Measurements from ENCODE around the gene LTB4R.

Gene LTB4R

DNA sequence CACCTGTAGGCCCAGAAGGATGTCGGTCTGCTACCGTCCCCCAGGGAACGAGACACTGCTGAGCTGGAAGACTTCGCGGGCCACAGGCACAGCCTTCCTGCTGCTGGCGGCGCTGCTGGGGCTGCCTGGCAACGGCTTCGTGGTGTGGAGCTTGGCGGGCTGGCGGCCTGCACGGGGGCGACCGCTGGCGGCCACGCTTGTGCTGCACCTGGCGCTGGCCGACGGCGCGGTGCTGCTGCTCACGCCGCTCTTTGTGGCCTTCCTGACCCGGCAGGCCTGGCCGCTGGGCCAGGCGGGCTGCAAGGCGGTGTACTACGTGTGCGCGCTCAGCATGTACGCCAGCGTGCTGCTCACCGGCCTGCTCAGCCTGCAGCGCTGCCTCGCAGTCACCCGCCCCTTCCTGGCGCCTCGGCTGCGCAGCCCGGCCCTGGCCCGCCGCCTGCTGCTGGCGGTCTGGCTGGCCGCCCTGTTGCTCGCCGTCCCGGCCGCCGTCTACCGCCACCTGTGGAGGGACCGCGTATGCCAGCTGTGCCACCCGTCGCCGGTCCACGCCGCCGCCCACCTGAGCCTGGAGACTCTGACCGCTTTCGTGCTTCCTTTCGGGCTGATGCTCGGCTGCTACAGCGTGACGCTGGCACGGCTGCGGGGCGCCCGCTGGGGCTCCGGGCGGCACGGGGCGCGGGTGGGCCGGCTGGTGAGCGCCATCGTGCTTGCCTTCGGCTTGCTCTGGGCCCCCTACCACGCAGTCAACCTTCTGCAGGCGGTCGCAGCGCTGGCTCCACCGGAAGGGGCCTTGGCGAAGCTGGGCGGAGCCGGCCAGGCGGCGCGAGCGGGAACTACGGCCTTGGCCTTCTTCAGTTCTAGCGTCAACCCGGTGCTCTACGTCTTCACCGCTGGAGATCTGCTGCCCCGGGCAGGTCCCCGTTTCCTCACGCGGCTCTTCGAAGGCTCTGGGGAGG is at the start of gene LTB4R:
Gene LTB4R, plus strand, starts transcription at position 857 of the 959 bp plus-strand sequence. CDS start 4,150 bp downstream, outside the sequence.
- in situ Hi-C loops (cut with MboI; ENCODE audit: low sequenced_read_pairs), result no loop called here

- in situ Hi-C loops (cut with MboI; ENCODE audit: low sequenced_read_pairs), result no loop called here
Observed at GRCh38 chr14:24261969-24262327, 49.4 kb upstream of the LTB4R start.

- in situ Hi-C loops (cut with MboI; ENCODE audit: low sequenced_read_pairs), result no loop called here
Observed at GRCh38 chr14:24262821-24263733, 48.2 kb upstream of the LTB4R start, which contains the start of gene TGM1. TSS of gene TGM1 (minus strand) at chr14:24263177. CDS start at chr14:24262352, 825 bp downstream.

DNA sequence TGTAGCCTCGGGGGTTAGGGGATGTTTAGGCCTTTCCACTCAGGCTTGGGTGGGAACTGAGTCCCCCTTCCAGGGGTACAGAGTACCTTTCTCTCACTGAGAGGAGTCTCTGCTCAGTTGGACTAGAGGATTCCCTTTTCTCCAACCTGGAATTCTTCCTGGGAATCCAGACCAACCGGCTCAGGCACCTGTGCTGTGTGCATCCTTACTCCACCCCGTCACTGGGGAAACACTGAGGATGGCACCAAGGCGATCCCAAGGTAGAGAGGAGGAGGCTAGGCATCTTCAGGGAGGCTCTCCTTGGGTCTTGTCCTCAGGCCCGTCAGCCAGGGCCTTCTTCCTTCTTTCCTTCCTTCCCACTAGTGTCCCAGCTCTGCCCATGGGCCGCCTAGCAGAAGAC is 47.5 kb upstream of the LTB4R start:
- in situ Hi-C loops (cut with MboI; ENCODE audit: low sequenced_read_pairs), result no loop called here

- in situ Hi-C loops (cut with MboI; ENCODE audit: low sequenced_read_pairs), result no loop called here
Observed at GRCh38 chr14:24264298-24264697, 47.0 kb upstream of the LTB4R start.

DNA sequence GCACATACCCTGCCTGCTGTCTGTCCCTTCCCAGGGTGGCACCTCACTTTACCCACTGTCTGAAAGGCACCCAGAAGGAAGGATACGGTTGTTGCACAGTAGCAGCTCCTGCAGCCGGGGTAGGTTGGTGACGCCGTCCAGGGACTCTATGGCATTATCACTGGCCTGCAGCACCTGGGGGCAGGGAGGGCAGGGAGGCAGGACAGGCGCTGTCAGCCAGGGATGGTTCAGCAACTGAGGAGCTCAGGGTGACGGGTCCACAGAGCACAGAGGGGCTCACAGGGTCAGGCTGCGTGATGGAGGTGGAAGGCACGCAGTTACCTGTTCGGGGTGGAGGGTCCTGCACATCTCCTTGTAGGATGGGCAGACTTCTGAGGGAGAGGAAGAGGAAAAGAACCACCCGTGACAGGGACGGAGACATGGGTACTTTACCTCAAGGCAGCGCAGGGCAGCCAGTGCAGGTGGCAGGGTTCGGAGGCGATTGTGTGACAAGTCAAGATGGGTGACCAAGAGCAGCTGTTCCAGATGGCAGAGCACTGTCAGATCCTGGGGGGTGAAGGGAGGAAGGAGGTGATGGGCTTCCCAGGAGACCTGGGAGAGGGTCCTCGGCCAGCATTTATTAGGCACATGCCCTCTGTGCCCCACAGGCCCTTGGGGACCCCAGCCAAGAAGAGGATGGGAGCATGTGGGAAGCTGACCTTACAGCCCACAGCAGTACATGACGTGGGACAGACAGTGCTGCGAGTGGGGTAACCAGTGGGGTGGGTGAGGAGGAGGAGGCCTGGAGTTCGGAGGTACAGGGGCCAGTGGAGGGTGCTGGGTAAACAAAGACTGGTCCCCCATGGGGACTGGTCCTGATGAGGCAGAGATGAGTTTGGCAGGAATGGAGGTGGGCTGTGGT is 44.7 kb upstream of the LTB4R start:
- in situ Hi-C loops (cut with MboI; ENCODE audit: low sequenced_read_pairs), result no loop called here

DNA sequence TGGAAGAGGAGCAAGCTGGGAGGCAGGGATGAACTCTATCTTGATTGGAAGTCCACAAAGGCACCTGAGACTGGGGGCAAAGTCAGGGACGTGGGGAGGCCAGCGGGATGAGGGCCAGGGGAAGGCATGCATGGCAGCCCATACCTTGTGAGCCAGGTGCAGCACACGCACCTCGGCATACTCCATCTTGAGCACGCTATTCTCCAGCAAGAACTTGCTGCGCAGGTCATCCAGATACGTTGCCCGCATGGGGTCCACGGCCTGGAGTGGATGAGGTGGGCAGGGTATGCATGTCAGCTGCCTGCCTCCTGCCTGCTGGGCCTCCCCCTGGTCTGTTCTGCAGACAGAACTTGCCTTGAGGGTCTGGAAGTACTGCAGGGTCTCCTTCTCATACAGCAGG is 43.8 kb upstream of the LTB4R start:
- in situ Hi-C loops (cut with MboI; ENCODE audit: low sequenced_read_pairs), result no loop called here

GRCh38 chr14:24268225-24268624 is 43.1 kb upstream of the LTB4R start:
- in situ Hi-C loops (cut with MboI; ENCODE audit: low sequenced_read_pairs), result no loop called here

- in situ Hi-C loops (cut with MboI; ENCODE audit: low sequenced_read_pairs), result no loop called here
Observed at GRCh38 chr14:24269368-24269767, 41.9 kb upstream of the LTB4R start.

DNA sequence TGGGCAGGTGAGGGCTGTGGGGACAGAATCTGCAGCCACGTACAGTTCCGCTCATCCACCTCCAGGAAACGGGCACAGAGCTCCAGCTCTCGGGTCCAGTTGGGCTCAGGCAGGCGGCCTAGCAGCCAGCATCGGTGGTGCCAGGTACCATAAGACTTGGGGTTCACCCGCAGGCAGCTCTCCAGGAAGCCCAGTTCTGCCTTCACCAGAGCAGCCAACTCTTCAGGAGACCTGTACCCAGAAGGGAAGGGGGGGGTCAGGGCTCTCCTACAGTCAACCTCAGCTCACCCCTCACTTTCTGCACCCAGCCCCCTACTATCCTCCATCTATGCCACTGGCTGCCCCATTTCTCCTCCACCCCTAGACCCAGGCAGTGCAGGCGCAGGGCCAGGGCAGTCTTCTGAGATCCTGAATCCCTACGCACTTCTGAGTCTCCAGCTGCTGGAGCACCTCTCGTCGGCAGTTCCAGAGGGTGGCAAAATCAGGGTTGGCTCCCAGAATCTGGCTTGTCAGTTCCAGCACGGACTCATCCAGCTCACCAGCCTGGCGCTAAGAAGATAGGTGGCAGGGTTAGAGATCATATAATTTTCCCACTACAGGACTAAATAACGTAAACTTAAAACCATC is 41.3 kb upstream of the LTB4R start:
- in situ Hi-C loops (cut with MboI; ENCODE audit: low sequenced_read_pairs), result no loop called here

DNA sequence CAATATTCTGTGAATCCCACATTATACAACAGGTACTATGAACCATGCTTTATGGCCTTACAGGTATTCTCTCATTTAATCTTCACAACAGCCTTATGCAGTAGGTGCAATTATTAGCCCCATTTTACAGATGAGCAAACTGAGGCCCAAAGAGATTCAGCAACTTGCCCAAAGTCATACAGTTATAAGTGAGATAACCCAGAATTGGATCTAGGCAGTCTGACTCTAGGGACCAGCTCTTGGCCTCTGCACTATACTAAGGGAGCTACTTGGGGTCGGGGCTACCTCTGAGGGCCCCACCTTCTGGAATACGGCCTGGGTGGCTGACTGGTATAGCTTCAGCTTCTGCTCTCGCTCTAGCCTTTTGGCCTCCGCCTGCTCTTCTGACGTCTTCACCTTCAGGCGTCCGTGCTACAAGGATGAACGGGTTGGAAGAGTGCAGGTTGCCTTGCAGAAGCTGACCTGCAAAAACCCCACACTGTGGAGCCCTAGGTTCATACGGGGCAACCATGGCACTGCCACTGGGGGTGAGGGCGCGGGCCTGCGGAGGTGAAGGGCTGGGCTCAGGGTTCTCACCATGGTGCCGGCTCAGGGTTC is 40.7 kb upstream of the LTB4R start:
- in situ Hi-C loops (cut with MboI; ENCODE audit: low sequenced_read_pairs), result no loop called here

DNA sequence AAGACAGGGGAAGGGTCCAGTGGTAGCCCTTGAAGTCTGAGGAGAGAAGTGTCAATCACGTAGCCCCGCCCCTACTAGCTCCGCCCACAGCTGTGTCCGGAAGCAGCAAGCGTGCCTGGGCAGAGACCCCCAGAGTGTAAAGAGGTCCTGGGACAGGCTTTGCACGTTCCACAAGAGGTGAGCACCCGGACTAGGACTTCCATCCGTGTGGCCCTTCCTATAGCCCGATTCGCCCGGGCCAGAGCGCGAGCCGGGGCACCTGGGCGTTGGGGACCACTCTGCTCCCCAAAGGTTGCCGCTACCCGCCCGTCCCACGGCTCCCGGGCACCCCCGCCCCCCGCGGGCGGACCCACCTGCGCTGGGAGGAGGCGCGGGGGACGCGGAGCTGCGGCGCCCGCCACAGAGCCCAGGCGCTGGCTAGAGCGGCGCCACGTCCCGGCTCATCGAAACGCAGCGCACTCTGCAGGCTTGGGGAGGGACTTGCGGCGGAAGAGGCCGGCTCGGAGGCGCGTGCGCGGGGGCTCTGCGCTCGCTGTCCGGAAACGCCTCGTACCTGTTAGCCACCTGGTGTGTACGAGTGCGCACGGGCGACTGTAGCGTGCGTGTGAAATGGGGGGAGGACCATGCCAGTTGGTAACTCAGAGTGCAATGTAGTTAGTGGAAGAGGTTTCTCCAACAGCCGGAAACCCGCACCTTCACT is 40.0 kb upstream of the LTB4R start, which contains the start of gene RABGGTA:
Gene RABGGTA, minus strand, starts transcription at position 464 of the 700 bp plus-strand sequence. CDS start 482 bp downstream, outside the sequence.
- in situ Hi-C loops (cut with MboI; ENCODE audit: low sequenced_read_pairs), result no loop called here

DNA sequence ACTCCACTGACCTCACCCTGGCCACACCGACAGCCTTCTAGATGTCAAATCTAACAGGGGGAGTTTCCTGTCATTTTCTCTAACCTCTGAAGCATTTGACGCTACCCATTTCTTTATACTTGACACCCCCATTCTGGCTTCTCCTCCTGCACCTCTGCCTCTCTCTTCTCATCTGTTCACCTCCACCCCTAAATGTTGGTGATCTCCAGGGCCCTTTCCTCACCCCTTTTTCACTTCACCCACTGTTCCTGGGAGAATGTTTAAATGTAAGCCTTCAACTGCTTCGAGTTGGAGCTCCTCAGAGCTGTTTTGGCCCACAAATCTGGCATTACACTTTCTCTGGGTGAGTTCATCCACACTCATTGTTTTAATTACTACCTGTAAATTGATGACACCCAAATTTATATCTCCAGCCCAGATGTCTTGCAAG is 39.5 kb upstream of the LTB4R start:
- in situ Hi-C loops (cut with MboI; ENCODE audit: low sequenced_read_pairs), result no loop called here

DNA sequence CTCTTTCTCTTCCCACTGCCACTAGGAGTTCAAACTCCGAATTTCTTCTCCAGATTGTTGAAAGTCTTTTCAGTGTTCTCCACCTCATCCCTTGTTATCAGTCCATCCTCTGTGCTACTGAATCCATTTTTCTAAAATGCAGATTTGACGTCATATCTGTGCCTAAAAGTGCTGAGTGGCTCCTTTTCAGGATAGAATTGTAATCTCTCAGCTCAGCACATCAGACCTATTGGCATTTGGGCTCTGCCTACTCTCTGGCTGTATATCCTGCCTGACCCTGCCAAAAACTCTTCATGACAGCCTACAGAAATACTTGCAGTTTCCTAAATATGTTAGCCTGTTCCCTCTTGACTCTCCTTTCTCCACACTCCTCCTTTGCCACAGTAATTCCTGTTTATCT is 38.8 kb upstream of the LTB4R start:
- in situ Hi-C loops (cut with MboI; ENCODE audit: low sequenced_read_pairs), result no loop called here

DNA sequence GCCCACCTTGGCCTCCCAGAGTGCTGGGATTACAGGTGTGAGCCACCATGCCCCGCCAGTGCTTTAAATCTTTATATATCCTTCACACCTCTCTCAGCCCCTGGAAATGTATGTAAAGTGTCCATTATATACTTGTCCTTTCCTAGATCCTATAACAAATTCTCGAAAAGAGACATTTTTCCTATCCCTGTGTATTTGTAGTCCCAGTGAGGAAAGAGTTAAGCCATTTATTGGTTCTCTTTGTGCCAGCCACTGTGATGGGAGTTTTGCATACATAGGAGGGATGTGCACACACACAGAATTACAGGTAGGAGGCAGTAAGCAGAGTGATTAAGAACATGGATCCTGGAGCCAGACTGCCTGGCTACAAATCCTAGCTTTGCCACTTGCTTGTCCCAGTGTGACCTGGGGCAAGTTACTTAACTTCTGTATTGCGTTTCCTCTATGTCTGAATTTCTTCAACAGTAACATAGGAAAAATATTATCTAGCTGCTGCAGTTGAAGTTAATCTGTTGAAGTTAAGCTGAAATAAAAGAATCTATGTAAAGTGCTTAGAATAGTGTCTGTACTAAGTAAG is 37.8 kb upstream of the LTB4R start:
- in situ Hi-C loops (cut with MboI; ENCODE audit: low sequenced_read_pairs), result no loop called here

GRCh38 chr14:24274101-24274543 is 37.2 kb upstream of the LTB4R start:
- in situ Hi-C loops (cut with MboI; ENCODE audit: low sequenced_read_pairs), result no loop called here

DNA sequence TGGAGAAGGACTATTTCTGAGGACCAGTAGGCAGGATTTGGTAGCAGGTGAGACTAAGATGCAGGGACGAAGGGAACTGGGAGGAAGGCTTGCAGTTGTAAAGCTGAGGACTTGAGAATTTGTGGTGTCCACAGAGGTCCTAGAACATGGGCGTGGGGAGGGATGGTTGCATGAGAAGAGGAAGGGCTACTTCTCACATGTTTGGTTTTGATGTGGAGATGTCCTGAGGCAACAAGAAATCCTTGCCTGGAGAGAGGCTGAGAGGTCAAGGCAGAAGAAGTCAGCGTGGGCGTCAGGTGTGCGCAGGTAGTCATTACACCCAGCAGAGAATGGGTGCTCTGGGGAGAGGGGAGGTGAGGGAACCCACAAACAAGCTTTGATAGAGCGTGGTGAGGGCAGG is 34.2 kb upstream of the LTB4R start:
- in situ Hi-C loops (cut with MboI; ENCODE audit: low sequenced_read_pairs), result no loop called here

DNA sequence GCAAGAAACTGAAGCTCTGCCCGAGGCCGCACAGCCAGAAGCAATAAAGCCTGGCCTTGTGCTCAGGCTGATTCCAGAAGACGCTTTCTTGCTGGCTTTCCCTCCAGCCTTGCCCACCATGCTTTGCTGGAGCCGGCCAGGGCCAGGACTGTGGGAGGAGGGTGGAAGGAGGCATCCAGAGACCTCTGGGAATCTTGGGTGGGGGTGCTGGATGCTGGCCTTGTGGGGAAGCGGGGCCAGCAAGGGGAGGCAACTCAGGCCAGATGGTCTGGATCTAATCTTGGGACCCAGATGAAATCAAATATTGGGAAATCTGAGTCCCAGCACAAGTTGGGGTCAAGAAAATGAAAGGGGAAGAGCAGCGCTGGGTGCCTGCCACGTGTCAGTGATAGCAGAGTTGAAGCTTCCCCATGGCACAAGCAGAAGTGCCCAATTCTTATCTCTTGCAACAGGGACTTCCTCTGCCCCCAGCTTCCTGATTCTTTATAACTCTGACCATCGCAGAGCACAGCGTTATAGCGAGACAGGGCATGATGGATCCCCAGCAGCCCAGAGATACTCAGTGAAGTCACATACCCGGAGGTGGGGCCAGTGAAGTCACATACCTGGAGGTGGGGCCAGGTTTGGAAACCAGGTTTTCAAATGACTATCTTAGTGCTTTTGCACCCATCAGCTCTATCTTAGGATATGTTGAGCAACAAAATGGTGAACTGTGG is 33.5 kb upstream of the LTB4R start:
- in situ Hi-C loops (cut with MboI; ENCODE audit: low sequenced_read_pairs), result no loop called here

Measured in hTERT RPE-1 (cell line).